ENCODE data around the gene ZNF423. TPM values are rescaled to one million over a fixed set of nuclear protein-coding genes. Genes with fewer than 3 reads are reported as not detected.

Gene ZNF423
- total and polyA plus RNA-seq, 2 experiments from 2014 or later, result 14.9 to 41.8 TPM

- TF ChIP-seq REST (IDR thresholded peaks at IDR 0.05; ENCODE audit: unreplicated experiment), result no peak
- TF ChIP-seq EZH2 (IDR thresholded peaks at IDR 0.05; ENCODE audit: low read depth, unreplicated experiment), result no peak
- TF ChIP-seq NANOG (IDR thresholded peaks at IDR 0.05; ENCODE audit: borderline replicate concordance), result no peak
- no peak for TF ChIP-seq STAT1 (IDR thresholded peaks at IDR 0.05; ENCODE audit: unreplicated experiment)
- TF ChIP-seq CTCF (conservative IDR thresholded peaks at IDR 0.05; ENCODE audit: low read depth in 2 of 2), result no peak
- no peak for TF ChIP-seq JUNB (IDR thresholded peaks at IDR 0.05; ENCODE audit: unreplicated experiment)
- no peak for TF ChIP-seq ZNF114 (CRISPR knock-in tag; IDR thresholded peaks at IDR 0.05)
- TF ChIP-seq ZNF331 (CRISPR knock-in tag; IDR thresholded peaks at IDR 0.05; ENCODE audit: low read depth), result no peak
These were observed 157.5 kb downstream of the ZNF423 start (continued) for GRCh38 chr16:49698453-49698815.

- no peaks in the 10 kb centered on the region for H4K20me1 ChIP-seq (replicated peaks; ENCODE audit: insufficient read depth)
- peaks cover 83% of the 10 kb centered on the region for H3K4me1 ChIP-seq (ENCODE audit: insufficient read depth)
- H3K36me3 ChIP-seq (ENCODE audit: insufficient read depth), result no peaks in the 10 kb centered on the region
- H2AFZ ChIP-seq, result no peak overlapping the region
- DNase-seq (ENCODE audit: low spot score) (no peak), ATAC-seq (no peak)
- H3K36me3 Mint-ChIP-seq (ENCODE audit: low read depth), result 0 out of 3 replicates have a peak, but pooled peaks cover 3% of the 10 kb centered on the region
- peak overlapping the region; percentile 45; the same call in 2 of the 3 replicates for H3K4me3 Mint-ChIP-seq
- peaks cover 24% of the 10 kb centered on the region for H3K27me3 Mint-ChIP-seq (ENCODE audit: insufficient read depth, low read depth, poor library complexity)
- peaks cover 82% of the 10 kb centered on the region for H3K4me1 Mint-ChIP-seq
- peak overlapping the region; percentile 60 for H3K4me2 ChIP-seq
- 0 out of 2 replicates have a peak, but pooled peaks cover 8% of the 10 kb centered on the region for H3K79me2 ChIP-seq (replicated peaks; ENCODE audit: insufficient read depth)
- H3K9me2 ChIP-seq (ENCODE audit: insufficient read depth), result no peaks in the 10 kb centered on the region
- peak overlapping the region; percentile 24; the same call in 1 of the 2 replicates for H3K4me3 ChIP-seq
- H3K9me3 Mint-ChIP-seq, result no peaks in the 10 kb centered on the region
- no peaks in the 10 kb centered on the region for H3K27me3 ChIP-seq (ENCODE audit: insufficient read depth)
- H3F3A ChIP-seq (replicated peaks; ENCODE audit: low read depth), result peaks cover 38% of the 10 kb centered on the region
- H3K27ac Mint-ChIP-seq, result peak overlapping the region; percentile 90
- H3K27ac ChIP-seq (ENCODE audit: low read depth), result peak overlapping the region; percentile 96
- TF ChIP-seq EZH2 (IDR thresholded peaks at IDR 0.05; ENCODE audit: low read depth, unreplicated experiment) (no peak), STAT1 (IDR thresholded peaks at IDR 0.05; ENCODE audit: unreplicated experiment) (no peak), ZNF114 (CRISPR knock-in tag; IDR thresholded peaks at IDR 0.05) (no peak), CREB1 (CRISPR knock-in tag; IDR thresholded peaks at IDR 0.05; ENCODE audit: low read depth) (no peak), JUNB (IDR thresholded peaks at IDR 0.05; ENCODE audit: unreplicated experiment) (no peak), ETS1 (IDR thresholded peaks at IDR 0.05) (no peak), NANOG (IDR thresholded peaks at IDR 0.05; ENCODE audit: borderline replicate concordance) (no peak), POLR2AphosphoS5 (IDR thresholded peaks at IDR 0.05; ENCODE audit: low read depth) (no peak), CTCF (conservative IDR thresholded peaks at IDR 0.05; ENCODE audit: low read depth in 2 of 2) (no peak), REST (IDR thresholded peaks at IDR 0.05; ENCODE audit: unreplicated experiment) (no peak), EZH2phosphoT487 (IDR thresholded peaks at IDR 0.05; ENCODE audit: unreplicated experiment) (no peak), ZNF331 (CRISPR knock-in tag; IDR thresholded peaks at IDR 0.05; ENCODE audit: low read depth) (no peak)
These were observed 158.1 kb downstream of the ZNF423 start for GRCh38 chr16:49697631-49698452.
